Measurements from ENCODE around the gene DBN1. TPM values are rescaled to one million over a fixed set of nuclear protein-coding genes. Genes with fewer than 3 reads are reported as not detected.

Gene DBN1
- total RNA-seq, 6 donors from 2014 or later: 17.0 to 55.6 (median 30.1) TPM

- DNase-seq (peak in 1 of 2 donors; percentile 19), ATAC-seq (ENCODE audit: low FRiP score in 2 of 2) (no peak)
- no peak overlapping the region for H3K27ac ChIP-seq
- peaks cover 0 to 7% (median 3%) of the 10 kb centered on the region in 4 donors for H3K27me3 ChIP-seq
- no peak overlapping the region for H3K4me3 ChIP-seq
- H3K9me3 ChIP-seq: no peaks in the 10 kb centered on the region
- TF ChIP-seq POLR2AphosphoS5 (IDR thresholded peaks at IDR 0.05) (no peak), CTCF (IDR thresholded peaks at IDR 0.05) (no peak), POLR2A (IDR thresholded peaks at IDR 0.05) (no peak), EP300 (IDR thresholded peaks at IDR 0.05) (no peak)
- H3K36me3 ChIP-seq: peaks cover 6 to 30% (median 19%) of the 10 kb centered on the region in 4 donors
- 44 to 72% methylated on average over 5 to 7 of the region's 7 CpGs for WGBS, 2 donors
- H3K4me1 ChIP-seq: peaks cover 22 to 31% (median 24%) of the 10 kb centered on the region in 4 donors
Measured at GRCh38 chr5:177444106-177445051, 29.1 kb downstream of the DBN1 start.

GRCh38 chr5:177443144-177443983 lies 30.1 kb downstream of the DBN1 start:
- Histone ChIP-seq H3K36me3 (peaks cover 6 to 40% (median 24%) of the 10 kb centered on the region in 4 donors), H3K4me3 (no peak overlapping the region), H3K27me3 (peaks cover 0 to 7% (median 2%) of the 10 kb centered on the region in 4 donors), H3K27ac (no peak overlapping the region), H3K4me1 (peaks cover 22 to 31% (median 23%) of the 10 kb centered on the region in 4 donors), H3K9me3 (no peaks in the 10 kb centered on the region)
- WGBS, 2 donors: 77 to 89% methylated on average over 11 to 15 of the region's 15 CpGs
- DNase-seq: peak in 1 of 2 donors; percentile 18
- TF ChIP-seq POLR2A (IDR thresholded peaks at IDR 0.05) (no peak), CTCF (IDR thresholded peaks at IDR 0.05) (no peak), EP300 (IDR thresholded peaks at IDR 0.05) (no peak), POLR2AphosphoS5 (IDR thresholded peaks at IDR 0.05) (no peak)
- ATAC-seq (ENCODE audit: low FRiP score in 2 of 2): no peak

GRCh38 chr5:177442066-177442826 lies 31.2 kb downstream of the DBN1 start:
- TF ChIP-seq POLR2A (IDR thresholded peaks at IDR 0.05): no peak
- no peak for TF ChIP-seq POLR2AphosphoS5 (IDR thresholded peaks at IDR 0.05)
- TF ChIP-seq EP300 (IDR thresholded peaks at IDR 0.05): no peak
- ATAC-seq (ENCODE audit: low FRiP score in 2 of 2): no peak
- DNase-seq: no peak
- H3K27me3 ChIP-seq: no peaks in the 10 kb centered on the region
- H3K27ac ChIP-seq: no peak overlapping the region
- H3K36me3 ChIP-seq: peaks cover 6 to 51% (median 32%) of the 10 kb centered on the region in 4 donors
- no peaks in the 10 kb centered on the region for H3K9me3 ChIP-seq
- H3K4me3 ChIP-seq: no peak overlapping the region
- H3K4me1 ChIP-seq: peaks cover 10 to 23% (median 13%) of the 10 kb centered on the region in 4 donors
- 87 to 92% methylated on average over 7 to 20 of the region's 20 CpGs for WGBS, 2 donors

GRCh38 chr5:177440990-177441780 lies 32.2 kb downstream of the DBN1 start:
- Histone ChIP-seq H3K27ac (no peak overlapping the region), H3K4me3 (no peak overlapping the region), H3K4me1 (peaks cover 3 to 13% (median 6%) of the 10 kb centered on the region in 4 donors), H3K9me3 (no peaks in the 10 kb centered on the region), H3K27me3 (no peaks in the 10 kb centered on the region), H3K36me3 (peaks cover 6 to 61% (median 41%) of the 10 kb centered on the region in 4 donors)
- TF ChIP-seq POLR2A (IDR thresholded peaks at IDR 0.05) (no peak), CTCF (IDR thresholded peaks at IDR 0.05) (no peak), POLR2AphosphoS5 (IDR thresholded peaks at IDR 0.05) (no peak), EP300 (IDR thresholded peaks at IDR 0.05) (no peak)
- DNase-seq: no peak
- 84 to 91% methylated on average over 12 to 22 of the region's 26 CpGs for WGBS, 2 donors
- no peak for ATAC-seq (ENCODE audit: low FRiP score in 2 of 2)
